Muscle of arm (tissue), 12 donors: ENCODE results near the gene ZNF319. TPM values are rescaled to one million over a fixed set of nuclear protein-coding genes. Genes with fewer than 3 reads are reported as not detected.

Source experiments
- DNase-seq: peaks from one replicate; pipeline ENCODE4 v3.0.0-alpha.2; 2013
- polyA plus RNA-seq, 12 donors: library from polyadenylated mRNA; unstranded; fragments of 120-200 nt; gene quantifications; one replicate each; pipeline ENCODE4 v1.2.1, GENCODE V29; 2013; ENCODE audit not compliant: insufficient read length in 12 of 12

The ZNF319 gene
- polyA plus RNA-seq, 12 donors: 5.0 to 11.7 (median 6.3) TPM; not detected in 1

DNA sequence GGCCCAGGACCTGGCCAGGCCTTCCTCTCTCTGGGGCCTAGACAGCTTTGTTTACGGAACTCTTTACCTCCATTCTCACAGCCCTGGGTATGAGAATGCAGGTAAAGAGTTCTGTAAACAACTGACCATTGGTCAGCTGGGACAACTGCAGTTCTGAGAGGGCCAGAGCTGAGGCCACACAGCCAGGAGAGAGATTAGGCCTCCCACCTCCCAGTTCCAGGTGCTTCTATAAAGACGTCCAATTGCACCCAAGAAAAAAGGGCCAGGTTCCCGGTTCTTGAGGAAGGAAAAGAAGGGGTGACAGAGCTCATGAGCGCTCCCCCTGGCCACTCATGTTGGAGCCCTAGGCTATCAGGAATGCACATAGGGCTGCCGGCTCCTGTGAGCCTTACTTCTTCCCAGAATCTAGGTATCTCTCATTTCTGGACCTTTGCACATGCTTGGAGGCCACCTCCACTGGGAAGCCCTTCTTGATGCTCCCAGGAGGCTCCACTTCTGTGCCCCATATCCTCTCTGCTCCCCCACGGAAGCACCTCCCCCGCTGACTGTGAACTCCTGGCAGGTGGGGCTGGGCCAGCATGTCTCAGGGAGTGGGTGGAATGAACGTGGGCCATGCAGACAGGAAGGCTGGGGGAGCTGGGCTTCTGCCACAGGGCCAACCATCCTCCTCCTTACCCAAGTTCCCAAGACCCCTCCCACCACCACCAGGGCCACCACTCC lies 42.6 kb downstream of the ZNF319 start:
- DNase-seq: no peak

DNA sequence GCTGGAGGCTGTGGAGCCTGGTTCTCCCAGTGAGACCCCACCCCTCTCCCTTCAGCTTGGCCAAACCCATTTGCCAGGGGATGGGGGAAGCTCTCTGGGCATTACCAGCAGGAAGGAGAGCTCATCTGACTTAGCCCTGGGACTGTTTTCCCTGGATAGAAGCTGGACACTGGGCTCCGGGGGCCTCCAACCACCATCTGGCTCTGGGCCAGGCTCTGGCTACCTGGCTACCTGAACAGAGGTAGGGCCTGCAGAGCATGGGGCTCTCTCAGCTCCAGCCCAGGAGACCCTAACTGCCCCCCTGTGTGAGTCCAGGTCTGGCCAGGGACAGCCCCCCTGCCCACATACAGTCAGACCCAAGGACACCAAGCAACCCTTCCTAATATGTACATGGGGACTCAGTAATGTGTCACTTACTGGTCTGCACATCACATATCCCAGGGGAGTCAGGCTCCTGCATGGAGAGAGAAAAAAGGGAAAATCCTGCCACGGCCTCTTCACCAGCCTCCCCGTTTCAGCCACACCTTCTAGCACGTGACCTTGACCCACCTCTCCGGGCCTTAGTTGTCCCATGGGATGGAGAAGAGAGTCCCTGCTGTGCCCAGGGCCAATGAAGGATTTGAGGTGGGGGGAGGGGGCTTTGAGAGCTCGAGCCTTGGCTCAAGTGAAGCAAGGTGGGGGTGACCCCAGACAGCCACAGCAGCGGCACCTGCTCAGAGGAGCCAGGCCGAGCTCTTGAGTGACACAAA lies 43.4 kb downstream of the ZNF319 start:
- no peak for DNase-seq

DNA sequence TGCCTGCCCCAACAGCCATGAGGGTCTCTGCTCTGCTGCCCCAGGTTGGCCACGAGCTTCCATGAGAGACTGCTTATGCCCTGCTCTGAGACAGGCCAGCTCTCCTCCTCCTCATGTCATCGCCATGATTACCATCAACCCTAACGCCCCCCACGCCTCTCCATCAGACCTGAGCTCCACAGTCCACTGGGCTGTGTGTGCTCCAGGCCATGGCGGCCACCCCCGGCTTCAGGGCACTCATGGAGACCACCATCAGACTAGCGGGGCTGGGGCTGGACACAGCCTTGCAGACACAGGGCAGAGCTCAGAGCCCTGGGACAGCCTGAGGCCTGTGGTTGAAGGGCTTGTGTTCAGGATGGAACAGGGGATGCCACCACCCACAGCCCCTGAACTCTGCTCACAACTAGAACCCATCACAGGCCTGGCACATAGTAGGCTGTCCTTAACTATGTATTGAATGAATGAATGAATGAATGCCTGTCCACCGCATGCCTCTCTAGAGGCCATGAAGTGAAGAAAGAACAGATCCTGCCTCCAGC lies 44.1 kb downstream of the ZNF319 start:
- DNase-seq: no peak

DNA sequence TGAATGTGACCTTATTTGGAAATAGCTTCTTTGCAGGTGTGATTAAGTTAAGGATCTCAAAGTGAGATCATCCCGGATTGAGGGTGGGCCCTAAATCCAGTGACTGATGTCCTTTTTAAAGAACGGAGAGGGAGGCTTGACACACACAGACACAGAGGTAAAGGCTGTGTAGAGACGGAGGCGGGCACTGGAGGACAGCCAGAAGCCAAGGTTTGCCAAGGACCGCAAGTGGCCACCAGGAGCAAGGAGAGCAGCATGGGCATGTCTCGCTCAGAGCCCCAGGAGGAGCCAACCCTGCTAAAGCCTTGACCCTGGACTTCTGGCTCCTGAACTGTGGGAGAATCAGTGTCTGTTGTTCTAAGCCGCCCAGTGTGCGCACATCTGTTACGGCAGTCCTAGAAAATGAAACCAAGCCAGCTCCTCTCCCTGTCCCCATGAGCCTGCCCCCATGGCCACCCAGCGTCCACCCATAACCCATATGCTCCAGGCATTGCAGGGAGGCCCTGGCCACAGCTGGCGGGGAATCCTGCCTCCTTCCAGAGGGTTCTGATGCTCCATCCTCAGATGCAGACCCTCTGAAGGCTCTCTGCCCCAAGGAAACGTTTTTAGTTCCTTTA lies 44.8 kb downstream of the ZNF319 start:
- no peak for DNase-seq

DNA sequence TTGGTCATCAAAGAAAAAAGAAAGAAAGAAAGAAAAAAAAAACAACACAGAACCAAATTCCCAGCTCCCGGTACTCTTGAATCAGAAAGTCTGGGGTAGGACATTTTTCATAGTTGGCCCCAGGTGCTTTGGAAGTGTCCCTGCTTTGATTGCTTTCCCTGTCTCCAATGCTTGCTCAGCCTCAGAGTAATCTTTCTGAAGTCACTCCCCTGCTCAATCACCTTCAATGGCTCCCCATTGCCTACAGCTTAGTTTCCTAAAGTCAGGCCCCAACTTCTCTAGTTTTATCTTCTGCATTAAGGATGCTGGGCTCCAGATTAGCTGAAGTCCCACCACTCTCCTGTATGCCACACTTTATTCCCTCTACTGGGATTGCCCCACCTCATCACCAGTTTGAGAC lies 46.6 kb downstream of the ZNF319 start:
- no peak for DNase-seq

DNA sequence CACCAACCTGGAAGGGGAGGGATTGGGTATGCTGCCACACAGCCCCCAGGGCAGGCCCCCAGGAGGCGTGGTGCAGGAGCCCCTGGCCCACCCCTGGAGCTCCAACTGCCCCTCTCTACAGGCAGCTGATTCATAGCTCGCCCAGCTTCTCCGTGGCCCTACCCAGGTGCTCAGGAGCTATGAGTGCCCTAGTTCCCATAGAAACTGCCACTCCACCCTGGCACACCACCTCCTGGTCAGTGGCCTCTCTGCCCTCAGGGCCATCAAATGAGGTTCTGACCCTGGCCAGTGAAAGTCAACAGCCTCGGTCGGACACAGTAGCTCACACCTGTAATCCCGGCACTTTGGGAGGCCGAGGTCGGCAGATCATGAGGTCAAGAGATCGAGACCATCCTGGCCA lies 47.6 kb downstream of the ZNF319 start:
- DNase-seq: no peak

DNA sequence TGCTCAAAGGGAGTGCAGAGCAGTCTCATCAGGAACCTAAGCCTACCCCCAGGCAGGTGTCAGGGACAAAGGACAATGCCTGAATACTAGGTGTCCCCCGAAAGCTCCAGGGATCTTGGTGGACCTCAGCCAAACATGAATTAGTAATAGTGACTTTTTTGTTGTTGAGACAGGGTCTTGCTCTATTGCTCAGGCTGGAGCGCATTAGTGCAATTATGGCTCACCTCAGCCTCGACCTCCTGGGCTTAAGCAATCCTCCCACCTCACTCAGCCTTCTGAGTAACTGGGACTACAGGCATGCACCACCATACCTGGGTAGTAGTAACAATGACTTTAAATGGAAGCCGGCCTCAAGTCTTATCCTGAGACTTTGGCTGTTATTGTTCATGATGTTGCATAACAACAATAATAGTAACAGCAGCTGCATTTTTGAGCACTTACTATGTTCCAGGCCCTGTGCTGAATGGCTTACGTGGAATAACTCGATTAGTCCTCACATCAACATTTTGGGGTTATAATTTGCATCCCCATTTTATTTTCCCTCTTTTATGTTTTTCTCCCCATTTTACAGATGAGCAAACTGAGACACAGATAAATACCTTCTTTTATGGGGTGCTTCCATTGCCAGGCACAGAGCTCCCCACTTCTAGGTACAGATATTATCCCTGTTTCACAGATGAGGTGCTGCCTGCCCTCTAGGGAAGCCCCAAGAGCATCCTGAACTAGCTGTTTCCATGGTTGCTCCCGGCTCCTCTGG lies 49.1 kb downstream of the ZNF319 start:
- DNase-seq: no peak

DNA sequence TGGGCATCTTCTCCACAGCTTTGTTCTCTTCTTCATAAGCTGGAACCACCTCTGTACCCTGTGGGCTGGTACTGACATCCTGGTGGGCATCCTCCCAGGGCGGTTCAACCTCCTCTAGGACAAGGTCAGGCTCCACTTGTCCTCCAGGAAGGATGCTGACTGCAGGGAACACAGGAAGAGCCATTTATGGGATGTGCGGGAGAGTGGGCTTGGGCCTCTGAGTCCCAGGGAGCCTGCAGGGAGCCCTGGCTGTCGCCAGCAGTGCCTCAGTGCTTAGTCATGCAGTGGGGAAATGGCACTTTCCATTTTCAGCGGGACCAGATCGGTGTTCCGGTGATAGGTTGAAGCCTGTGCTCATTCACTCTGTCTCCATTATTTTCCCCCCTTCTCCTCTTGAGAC lies 50.1 kb downstream of the ZNF319 start:
- DNase-seq: no peak

DNA sequence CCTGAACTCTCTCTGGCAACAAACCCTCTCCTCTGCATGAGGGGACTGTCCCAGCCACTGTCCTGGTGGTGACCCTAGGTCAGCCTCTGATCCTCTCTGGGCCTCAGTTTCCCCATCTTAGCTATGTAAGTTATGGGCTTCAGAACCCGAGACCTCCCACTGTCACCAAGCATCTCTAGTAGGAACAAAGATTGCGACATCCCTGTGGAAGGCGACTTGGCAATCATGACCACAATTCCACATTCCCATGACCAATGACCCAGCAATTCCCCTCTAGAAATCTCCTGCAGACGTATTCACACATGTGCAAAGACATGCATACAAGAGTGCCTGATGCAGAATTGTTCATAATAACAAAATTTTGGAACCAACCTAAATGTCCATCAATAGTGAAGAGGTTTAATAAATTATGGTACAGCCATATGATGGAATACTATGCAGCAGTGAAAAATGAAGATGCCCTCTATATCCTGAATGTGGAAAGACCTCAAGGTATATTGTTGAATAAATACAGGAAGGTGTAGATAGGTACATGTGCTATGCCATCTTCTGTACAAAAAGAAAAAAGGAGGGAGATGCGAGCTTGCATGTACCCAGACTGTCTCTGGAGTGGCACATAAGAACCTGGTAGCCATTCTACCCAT lies 50.8 kb downstream of the ZNF319 start:
- no peak for DNase-seq

DNA sequence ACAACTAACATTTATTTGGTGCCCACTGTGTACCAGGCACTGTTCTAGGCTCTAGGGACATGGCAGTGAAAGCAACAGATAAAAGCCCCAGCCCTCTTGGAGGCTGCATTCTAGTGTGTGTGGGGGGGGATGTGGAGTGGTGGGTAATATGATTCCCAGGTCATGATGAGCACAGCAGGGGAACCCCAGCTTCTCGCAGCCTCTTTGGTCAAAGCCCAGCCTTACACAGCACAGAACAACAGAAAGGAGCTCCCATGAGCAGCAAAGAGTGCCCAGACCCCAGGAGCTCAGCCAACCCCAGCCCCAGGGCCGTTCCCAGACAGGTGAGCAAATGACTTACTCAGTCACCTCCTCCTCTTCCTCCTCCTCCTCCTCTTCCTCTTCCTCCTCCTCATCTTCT lies 51.5 kb downstream of the ZNF319 start:
- no peak for DNase-seq

DNA sequence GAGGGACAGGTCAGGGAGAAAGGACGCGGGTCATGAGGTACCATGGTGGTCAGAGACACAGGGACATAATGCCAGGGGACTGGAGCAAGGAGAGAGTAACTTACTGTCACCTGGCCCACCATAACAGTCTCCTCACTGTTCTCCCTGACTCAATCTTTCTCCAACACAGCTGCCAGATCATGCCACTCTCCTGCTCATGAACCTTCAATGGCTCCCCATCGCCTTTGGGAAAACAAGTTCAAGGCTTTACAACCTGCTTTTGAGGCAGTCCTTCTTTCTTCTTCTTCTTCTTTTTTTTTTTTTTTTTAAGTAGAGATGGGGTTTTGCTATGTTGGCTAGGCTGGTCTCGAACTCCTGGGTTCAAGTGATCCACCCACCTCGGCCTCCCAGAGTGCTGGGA lies 52.4 kb downstream of the ZNF319 start:
- no peak for DNase-seq

DNA sequence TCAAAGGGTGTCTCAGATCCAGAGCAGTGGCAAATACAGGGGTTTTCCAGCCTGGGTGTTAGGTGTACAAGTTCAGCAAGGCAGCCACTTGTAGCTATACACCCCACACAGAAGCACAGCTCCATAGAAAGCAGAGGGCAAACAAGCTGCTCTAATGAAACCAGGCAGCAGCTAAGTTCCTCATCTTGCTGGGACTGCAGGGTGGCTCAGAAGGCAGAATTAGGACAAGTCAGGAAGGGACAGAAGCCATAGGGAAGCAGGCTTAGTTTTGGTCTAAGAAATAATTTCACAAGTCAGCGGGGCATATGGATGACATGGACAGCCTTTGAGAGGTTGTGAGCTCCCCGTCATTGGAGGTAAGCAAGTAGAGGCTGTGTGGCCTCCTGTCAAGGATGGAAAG lies 53.2 kb downstream of the ZNF319 start:
- DNase-seq: no peak

DNA sequence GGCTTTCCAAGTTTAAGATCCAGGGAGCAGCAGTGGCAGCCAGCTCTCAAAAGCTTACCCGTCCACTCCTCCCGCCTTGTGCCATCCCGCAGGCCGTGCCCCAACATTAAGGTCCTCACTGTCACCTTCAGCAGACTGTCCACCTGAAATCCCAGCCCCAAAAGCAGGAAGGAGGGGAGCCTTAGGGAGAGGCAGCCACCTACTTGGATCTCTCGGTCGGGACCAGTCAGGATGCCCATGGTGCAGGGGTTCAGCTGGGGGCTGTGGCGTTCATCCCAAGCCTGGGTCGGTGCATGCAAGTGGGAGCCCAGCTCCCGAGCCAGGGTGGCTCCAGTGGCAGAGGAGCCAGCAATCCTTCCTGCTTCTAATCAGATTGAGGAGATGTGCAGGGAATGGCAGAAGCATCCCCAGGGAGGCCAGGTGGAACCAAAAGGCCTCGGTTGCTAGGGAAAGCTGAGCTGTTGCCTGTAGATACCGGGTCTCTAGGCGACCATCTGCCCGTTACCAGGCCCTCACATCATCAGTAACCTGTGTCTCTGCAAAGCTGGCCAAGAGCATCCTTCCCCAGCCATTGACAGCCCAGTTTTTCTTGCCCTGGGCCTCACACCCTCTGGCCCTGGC lies 54.2 kb downstream of the ZNF319 start:
- no peak for DNase-seq

DNA sequence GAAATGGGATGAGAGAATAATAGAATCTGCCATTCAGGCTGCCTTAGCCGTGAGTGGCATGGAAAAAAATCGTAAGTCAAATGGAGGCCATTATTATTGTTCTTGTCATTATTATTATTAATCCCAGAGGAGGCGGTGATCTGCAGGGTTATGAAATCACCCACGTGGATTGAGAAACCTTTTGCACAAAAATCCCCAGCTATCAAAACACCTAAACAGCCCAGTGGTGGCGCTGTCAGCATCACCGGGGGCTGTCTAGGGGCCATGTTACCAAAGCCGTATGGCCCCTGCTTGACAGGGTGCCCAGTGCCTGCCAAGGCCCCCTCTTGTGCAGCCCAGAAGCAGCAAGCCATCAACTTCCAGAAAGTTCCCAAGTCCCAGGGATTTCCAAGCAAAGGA lies 54.7 kb downstream of the ZNF319 start:
- DNase-seq: no peak

DNA sequence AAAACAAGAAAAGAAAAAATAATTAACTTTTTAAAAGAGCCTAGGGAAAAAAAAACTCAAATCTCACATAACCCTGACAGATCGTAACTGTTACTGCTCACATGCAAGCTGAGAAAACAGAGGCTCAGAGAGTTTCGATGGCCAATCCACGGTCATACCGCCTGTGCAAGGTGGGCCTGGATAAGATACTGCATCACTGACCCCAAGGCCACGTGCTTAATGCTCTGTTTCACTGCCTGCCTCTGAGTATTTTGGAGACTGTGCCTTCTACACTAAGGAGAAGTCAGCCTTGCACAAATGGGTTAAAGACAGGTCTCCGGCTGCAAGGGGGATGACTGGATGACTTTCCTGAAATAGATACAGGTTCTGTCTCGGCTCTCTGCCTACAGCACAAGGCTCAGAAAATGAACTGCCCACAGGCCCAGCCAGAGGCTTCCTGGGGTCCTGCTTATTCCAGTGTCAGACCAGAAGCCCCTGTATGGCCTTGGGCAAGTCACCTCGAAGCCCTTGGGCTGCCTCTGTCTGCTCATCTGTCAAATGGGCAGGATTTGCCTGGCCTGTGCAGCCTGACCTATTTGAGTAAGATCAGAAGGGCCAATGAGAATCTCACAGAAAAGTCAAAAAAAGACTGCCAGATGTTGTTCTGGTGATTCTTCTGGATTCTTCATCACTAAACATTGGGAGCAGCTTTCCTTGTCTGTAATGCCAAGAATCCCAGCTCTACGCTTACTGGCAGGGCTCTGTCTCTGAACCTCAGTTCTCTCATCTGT lies 55.3 kb downstream of the ZNF319 start:
- no peak for DNase-seq

Other genes starting within 250 kb of the ZNF319 start
- gene KIFC3, start 198.2 kb downstream of the ZNF319 start, polyA plus RNA-seq: 10 to 100 TPM in 11 of 12 donors, not detected in 1; 10.8 to 70.4 (median 17.6) TPM
- 10 to 100 TPM in 1 of 12 donors, under 1 TPM in 6, not detected in 5; 0.03 to 10.7 (median 0.12) TPM for gene CNGB1, start 29.5 kb downstream of the ZNF319 start, polyA plus RNA-seq
- 10 to 100 TPM in 11 of 12 donors, not detected in 1; 11.1 to 33.9 (median 15.5) TPM for gene USB1, start 735 bp upstream of the ZNF319 start, polyA plus RNA-seq
- 10 to 100 TPM in 11 of 12 donors, not detected in 1; 16.0 to 41.5 (median 23.0) TPM for gene MMP15, start 25.1 kb upstream of the ZNF319 start, polyA plus RNA-seq
- gene CFAP20, start 128.7 kb upstream of the ZNF319 start, polyA plus RNA-seq: 10 to 100 TPM in 11 of 12 donors, not detected in 1; 38.2 to 83.5 (median 53.3) TPM
- gene CSNK2A2, start 197.4 kb upstream of the ZNF319 start, polyA plus RNA-seq: 100 to 1,000 TPM in 3 of 12 donors, 10 to 100 TPM in 9; 61.2 to 209 (median 90.9) TPM